WTC11 (cell line): ENCODE data around the gene LETM1. TPM values are rescaled to one million over a fixed set of nuclear protein-coding genes. Genes with fewer than 3 reads are reported as not detected.

Experiments
- ATAC-seq: fragments of 200-7000 bp; cut with Tn5 transposase; 2 replicates; pipeline ENCODE4 v1.10.0; 2021; ENCODE audit warnings: mild to moderate bottlenecking, moderate library complexity
- CTCF ChIA-PET: fragments of 300-600 bp; sonication (Branson Sonifier 250); formaldehyde crosslinking; loops from one replicate; lab custom pipeline; 2021; ENCODE audit warnings: antibody characterized with exemption; lab: Charles Lee
- POLR2A ChIA-PET: fragments of 350-600 bp; sonication (Branson Sonifier 250); formaldehyde crosslinking; loops from one replicate; lab custom pipeline; 2021; ENCODE audit warnings: antibody characterized with exemption; lab: Charles Lee
- DNase-seq: peaks from one replicate; pipeline ENCODE4 v3.0.0; 2021; ENCODE audit warnings: low spot score
- H3K27ac Mint-ChIP-seq: 2 replicates; pipeline ENCODE4 v1.8.0; 2021; ENCODE audit warnings: mixed read lengths
- H3K27me3 Mint-ChIP-seq: 2 replicates; pipeline ENCODE4 v1.8.0; 2021; ENCODE audit warnings: low read depth, mild to moderate bottlenecking, moderate library complexity, mixed read lengths
- H3K36me3 Mint-ChIP-seq: 2 replicates; pipeline ENCODE4 v1.8.0; 2021; ENCODE audit warnings: mixed read lengths
- H3K4me1 Mint-ChIP-seq: 2 replicates; pipeline ENCODE4 v1.8.0; 2022; ENCODE audit warnings: mixed read lengths
- H3K4me3 Mint-ChIP-seq: 2 replicates; pipeline ENCODE4 v1.8.0; 2021; ENCODE audit warnings: mild to moderate bottlenecking, moderate library complexity, mixed read lengths
- H3K9me3 Mint-ChIP-seq: 2 replicates; pipeline ENCODE4 v1.8.0; 2021; ENCODE audit warnings: mixed read lengths
- FOXP1 ChIP-seq: sonication (generic); formaldehyde crosslinking; IDR thresholded peaks from 2 replicates; pipeline ENCODE4 v1.8.0; 2022; ENCODE audit warnings: missing genetic modification reagents, mild to moderate bottlenecking, moderate library complexity, borderline replicate concordance
- MLX ChIP-seq: sonication (generic); formaldehyde crosslinking; IDR thresholded peaks from 2 replicates; pipeline ENCODE4 v1.8.1; 2023; ENCODE audit warnings: mild to moderate bottlenecking, missing genetic modification reagents, moderate library complexity
- MYBL2 ChIP-seq: sonication (generic); formaldehyde crosslinking; IDR thresholded peaks from 2 replicates; pipeline ENCODE4 v1.8.1; 2023; ENCODE audit warnings: mild to moderate bottlenecking, moderate library complexity, missing genetic modification reagents
- NR1H2 ChIP-seq: sonication (generic); formaldehyde crosslinking; IDR thresholded peaks from 2 replicates; pipeline ENCODE4 v1.9.0; 2021; ENCODE audit warnings: mild to moderate bottlenecking, moderate library complexity, missing genetic modification reagents
- SMAD3 ChIP-seq: sonication (generic); formaldehyde crosslinking; IDR thresholded peaks from 2 replicates; pipeline ENCODE4 v1.8.0; 2022; ENCODE audit warnings: missing genetic modification reagents, mild to moderate bottlenecking, borderline replicate concordance
- ZNF138 ChIP-seq: sonication (generic); formaldehyde crosslinking; conservative IDR thresholded peaks from 2 replicates; pipeline ENCODE4 v1.8.1; 2022; ENCODE audit warnings: mild to moderate bottlenecking, moderate library complexity, missing genetic modification reagents
- ZNF232 ChIP-seq: sonication (generic); formaldehyde crosslinking; IDR thresholded peaks from 2 replicates; pipeline ENCODE4 v1.8.0; 2022; ENCODE audit warnings: mild to moderate bottlenecking, missing genetic modification reagents
- ZNF281 ChIP-seq: sonication (generic); formaldehyde crosslinking; IDR thresholded peaks from 2 replicates; pipeline ENCODE4 v1.8.0; 2023; ENCODE audit warnings: mild to moderate bottlenecking, missing genetic modification reagents
- ZNF423 ChIP-seq: fragments of 250-450 bp; sonication (Bioruptor Pico); IDR thresholded peaks from 2 replicates; pipeline ENCODE4 v2.1.2; 2022; ENCODE audit warnings: mild to moderate bottlenecking, moderate library complexity
- total RNA-seq: library from RNA; stranded (reverse); gene quantifications from 3 replicates; pipeline ENCODE4 v1.2.3, GENCODE V29; 2021
- TF ChIP-seq, protein P1 (sequence below): sonication (generic); formaldehyde crosslinking; IDR thresholded peaks from 2 replicates; pipeline ENCODE4 v1.8.0; 2022; ENCODE audit warnings: mild to moderate bottlenecking, missing genetic modification reagents
- TF ChIP-seq, protein P2 (sequence below): sonication (generic); formaldehyde crosslinking; IDR thresholded peaks from 2 replicates; pipeline ENCODE4 v1.8.0; 2023; ENCODE audit warnings: missing genetic modification reagents, mild to moderate bottlenecking, borderline replicate concordance
- TF ChIP-seq, protein P3 (sequence below): fragments of 250-450 bp; sonication (Bioruptor Pico); IDR thresholded peaks from 2 replicates; pipeline ENCODE4 v1.9.0; 2021; ENCODE audit warnings: mild to moderate bottlenecking, borderline replicate concordance

The LETM1 gene
- total RNA-seq, 1 experiment from 2014 or later: 66.7 TPM

DNA sequence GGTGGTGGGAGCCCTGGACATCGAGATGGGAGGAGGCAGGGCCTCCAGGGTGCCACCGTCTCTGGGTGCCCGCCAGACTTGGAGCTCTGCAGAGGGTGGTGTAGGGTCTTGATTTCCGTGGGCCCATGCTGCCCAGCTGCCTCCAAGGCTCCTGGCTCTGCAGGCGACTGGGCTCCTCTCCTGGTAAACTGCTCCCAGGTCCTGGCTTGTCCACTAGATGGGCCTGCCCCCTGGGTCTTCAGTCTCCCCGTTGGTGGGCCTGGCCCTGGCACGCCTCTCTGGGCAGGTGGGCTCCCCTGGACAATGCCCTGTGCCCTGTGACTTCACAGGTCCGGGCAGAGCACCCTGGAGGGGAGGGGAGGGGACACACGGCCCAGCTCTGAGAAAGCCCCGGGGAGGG, 55.2 kb downstream of the LETM1 start (continued):
- TF ChIP-seq, protein P1, sequence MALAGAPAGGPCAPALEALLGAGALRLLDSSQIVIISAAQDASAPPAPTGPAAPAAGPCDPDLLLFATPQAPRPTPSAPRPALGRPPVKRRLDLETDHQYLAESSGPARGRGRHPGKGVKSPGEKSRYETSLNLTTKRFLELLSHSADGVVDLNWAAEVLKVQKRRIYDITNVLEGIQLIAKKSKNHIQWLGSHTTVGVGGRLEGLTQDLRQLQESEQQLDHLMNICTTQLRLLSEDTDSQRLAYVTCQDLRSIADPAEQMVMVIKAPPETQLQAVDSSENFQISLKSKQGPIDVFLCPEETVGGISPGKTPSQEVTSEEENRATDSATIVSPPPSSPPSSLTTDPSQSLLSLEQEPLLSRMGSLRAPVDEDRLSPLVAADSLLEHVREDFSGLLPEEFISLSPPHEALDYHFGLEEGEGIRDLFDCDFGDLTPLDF (CRISPR knock-in tag): no peak

DNA sequence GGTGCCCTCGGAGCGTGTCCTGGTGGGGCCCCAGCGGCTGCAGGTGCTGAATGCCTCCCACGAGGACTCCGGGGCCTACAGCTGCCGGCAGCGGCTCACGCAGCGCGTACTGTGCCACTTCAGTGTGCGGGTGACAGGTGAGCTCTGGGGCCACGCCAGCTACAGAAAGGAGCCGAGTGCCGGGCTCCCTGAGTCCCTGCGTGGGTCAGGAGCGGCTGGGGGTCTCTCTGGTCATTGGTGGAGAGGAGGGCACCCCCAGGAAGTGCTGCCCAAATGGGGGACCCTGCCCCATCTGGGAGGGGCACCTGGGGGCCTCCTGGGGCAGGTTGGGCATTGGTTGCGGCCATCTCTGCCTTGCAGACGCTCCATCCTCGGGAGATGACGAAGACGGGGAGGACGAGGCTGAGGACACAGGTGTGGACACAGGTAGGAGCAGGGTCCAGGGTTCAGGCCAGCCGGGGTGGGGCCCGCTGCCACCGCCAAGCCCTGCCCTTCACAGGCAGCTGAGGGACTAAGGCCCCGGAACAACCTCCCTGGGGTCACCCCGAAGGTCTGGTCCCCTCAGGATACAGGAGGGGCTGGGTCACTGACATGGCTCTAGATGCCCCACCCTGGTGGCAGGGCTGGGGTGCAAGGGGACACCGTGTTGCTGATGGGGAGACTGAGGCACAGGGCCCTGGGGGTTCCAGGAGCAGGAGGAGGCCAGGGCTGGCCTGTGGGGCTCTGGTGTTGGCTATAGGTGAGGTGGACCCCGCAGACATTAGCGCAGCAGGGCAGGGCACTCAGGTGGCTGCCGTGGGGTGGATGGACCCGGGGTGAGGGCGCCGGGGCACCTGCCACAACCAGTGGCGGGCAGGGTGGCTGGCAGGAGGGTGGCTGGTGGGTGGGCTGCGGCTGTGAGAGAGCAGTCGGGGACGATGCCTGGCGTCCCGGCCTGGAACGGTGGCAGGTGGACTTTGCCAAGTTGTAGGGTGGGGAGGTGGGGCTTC, 56.3 kb downstream of the LETM1 start:
- H3K27ac Mint-ChIP-seq: no peak overlapping the region
- DNase-seq (no peak), ATAC-seq (no peak)
- ChIA-PET POLR2A (no interaction called here), CTCF (interaction anchor here (0.9 to 11.1 kb wide), 3 partner anchors 11 to 51 kb away, joined by 4 to 115 read pairs (median 6); no protein-coding TSS in a partner anchor)
- TF ChIP-seq ZNF138 (no peak), SMAD3 (CRISPR knock-in tag) (no peak), ZNF281 (CRISPR knock-in tag) (no peak), MLX (CRISPR knock-in tag) (no peak), MYBL2 (no peak), FOXP1 (CRISPR knock-in tag) (no peak), ZNF232 (no peak), NR1H2 (CRISPR knock-in tag) (no peak), ZNF423 (CRISPR knock-in tag) (no peak)
- TF ChIP-seq, protein P2, sequence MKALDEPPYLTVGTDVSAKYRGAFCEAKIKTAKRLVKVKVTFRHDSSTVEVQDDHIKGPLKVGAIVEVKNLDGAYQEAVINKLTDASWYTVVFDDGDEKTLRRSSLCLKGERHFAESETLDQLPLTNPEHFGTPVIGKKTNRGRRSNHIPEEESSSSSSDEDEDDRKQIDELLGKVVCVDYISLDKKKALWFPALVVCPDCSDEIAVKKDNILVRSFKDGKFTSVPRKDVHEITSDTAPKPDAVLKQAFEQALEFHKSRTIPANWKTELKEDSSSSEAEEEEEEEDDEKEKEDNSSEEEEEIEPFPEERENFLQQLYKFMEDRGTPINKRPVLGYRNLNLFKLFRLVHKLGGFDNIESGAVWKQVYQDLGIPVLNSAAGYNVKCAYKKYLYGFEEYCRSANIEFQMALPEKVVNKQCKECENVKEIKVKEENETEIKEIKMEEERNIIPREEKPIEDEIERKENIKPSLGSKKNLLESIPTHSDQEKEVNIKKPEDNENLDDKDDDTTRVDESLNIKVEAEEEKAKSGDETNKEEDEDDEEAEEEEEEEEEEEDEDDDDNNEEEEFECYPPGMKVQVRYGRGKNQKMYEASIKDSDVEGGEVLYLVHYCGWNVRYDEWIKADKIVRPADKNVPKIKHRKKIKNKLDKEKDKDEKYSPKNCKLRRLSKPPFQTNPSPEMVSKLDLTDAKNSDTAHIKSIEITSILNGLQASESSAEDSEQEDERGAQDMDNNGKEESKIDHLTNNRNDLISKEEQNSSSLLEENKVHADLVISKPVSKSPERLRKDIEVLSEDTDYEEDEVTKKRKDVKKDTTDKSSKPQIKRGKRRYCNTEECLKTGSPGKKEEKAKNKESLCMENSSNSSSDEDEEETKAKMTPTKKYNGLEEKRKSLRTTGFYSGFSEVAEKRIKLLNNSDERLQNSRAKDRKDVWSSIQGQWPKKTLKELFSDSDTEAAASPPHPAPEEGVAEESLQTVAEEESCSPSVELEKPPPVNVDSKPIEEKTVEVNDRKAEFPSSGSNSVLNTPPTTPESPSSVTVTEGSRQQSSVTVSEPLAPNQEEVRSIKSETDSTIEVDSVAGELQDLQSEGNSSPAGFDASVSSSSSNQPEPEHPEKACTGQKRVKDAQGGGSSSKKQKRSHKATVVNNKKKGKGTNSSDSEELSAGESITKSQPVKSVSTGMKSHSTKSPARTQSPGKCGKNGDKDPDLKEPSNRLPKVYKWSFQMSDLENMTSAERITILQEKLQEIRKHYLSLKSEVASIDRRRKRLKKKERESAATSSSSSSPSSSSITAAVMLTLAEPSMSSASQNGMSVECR (CRISPR knock-in tag): no peak
- TF ChIP-seq, protein P3, sequence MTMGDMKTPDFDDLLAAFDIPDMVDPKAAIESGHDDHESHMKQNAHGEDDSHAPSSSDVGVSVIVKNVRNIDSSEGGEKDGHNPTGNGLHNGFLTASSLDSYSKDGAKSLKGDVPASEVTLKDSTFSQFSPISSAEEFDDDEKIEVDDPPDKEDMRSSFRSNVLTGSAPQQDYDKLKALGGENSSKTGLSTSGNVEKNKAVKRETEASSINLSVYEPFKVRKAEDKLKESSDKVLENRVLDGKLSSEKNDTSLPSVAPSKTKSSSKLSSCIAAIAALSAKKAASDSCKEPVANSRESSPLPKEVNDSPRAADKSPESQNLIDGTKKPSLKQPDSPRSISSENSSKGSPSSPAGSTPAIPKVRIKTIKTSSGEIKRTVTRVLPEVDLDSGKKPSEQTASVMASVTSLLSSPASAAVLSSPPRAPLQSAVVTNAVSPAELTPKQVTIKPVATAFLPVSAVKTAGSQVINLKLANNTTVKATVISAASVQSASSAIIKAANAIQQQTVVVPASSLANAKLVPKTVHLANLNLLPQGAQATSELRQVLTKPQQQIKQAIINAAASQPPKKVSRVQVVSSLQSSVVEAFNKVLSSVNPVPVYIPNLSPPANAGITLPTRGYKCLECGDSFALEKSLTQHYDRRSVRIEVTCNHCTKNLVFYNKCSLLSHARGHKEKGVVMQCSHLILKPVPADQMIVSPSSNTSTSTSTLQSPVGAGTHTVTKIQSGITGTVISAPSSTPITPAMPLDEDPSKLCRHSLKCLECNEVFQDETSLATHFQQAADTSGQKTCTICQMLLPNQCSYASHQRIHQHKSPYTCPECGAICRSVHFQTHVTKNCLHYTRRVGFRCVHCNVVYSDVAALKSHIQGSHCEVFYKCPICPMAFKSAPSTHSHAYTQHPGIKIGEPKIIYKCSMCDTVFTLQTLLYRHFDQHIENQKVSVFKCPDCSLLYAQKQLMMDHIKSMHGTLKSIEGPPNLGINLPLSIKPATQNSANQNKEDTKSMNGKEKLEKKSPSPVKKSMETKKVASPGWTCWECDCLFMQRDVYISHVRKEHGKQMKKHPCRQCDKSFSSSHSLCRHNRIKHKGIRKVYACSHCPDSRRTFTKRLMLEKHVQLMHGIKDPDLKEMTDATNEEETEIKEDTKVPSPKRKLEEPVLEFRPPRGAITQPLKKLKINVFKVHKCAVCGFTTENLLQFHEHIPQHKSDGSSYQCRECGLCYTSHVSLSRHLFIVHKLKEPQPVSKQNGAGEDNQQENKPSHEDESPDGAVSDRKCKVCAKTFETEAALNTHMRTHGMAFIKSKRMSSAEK (CRISPR knock-in tag): no peak
- no peaks in the 10 kb centered on the region for H3K9me3 Mint-ChIP-seq
- H3K27me3 Mint-ChIP-seq: peaks cover 17% of the 10 kb centered on the region
- no peak overlapping the region for H3K4me3 Mint-ChIP-seq
- H3K4me1 Mint-ChIP-seq: no peaks in the 10 kb centered on the region
- H3K36me3 Mint-ChIP-seq: no peaks in the 10 kb centered on the region
